Esophagus squamous epithelium (tissue), 4 donors: Measurements from ENCODE around the gene NET1.
"Not testable (repeated sequence)": the region's sequence is repeated elsewhere in the genome, so short reads cannot be mapped to it uniquely, and the experiment has no call there.

Experiments used
- CTCF ChIP-seq, 6 experiments: fragments of 450-650 bp in 4 of 6; fragments of 200-600 bp in 2 of 6; sonication (generic) in 2 of 6; IDR thresholded peaks; one replicate each; pipeline ENCODE4 v1.5.1; 2016 to 2019; ENCODE audit warnings: antibody characterized with exemption in 6 of 6, mild to moderate bottlenecking in 4 of 6, moderate library complexity in 4 of 6
- POLR2A ChIP-seq, 4 donors: fragments of 450-650 bp; IDR thresholded peaks; one replicate each; pipeline ENCODE4 v1.6.1; 2017; ENCODE audit warnings: antibody characterized with exemption in 4 of 4, mild to moderate bottlenecking in 4 of 4, moderate library complexity in 3 of 4

DNA sequence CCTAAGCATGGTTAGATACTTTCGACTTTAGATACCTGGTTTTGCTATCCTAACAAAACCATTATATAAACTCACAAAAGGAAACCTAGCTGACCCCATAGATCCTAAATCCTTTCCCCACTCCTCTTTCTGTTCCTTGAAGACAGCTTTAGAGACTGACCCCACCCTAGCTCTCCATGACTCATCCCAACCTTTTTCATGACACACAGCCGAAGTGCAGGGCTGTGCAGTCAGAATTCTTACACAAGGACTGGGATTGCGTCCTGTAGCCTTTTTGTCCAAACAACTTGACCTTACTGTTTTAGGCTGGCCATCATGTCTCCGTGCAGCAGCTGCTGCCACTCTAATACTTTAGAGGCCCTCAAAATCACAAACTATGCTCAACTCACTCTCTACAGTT, 62.3 kb downstream of the NET1 start:
- TF ChIP-seq CTCF, POLR2A (IDR thresholded peaks at IDR 0.05): not testable (repeated sequence)
